ENCODE data around the gene DDOST. TPM values are rescaled to one million over a fixed set of nuclear protein-coding genes. Genes with fewer than 3 reads are reported as not detected.

Gene DDOST
- polyA plus RNA-seq, 2 of the 4 experiments (the other 2 are of a cell fraction): 158 to 231 TPM

DNA sequence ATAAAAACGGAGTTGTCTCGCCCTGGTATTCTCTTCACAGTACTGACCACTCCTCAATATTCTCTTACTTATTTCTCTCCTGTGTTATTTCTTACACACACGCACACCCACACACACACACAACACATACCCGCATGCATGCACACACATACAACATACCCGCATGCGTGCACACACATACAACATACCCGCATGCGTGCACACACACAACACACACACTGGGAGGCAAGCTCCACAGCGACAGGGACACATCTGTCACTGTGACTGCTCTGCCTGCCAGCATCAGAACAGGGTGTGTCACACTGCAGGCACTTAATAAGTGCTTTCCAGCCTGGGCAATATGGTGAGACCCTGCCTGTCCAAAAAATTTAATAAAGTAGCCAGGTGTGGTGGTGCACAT is 20.8 kb upstream of the DDOST start:
- Histone ChIP-seq H3K27ac (no peak overlapping the region), H3K4me3 (no peak overlapping the region), H3K4me2 (no peak overlapping the region), H3K9me3 (no peaks in the 10 kb centered on the region), H3K4me1 (no peaks in the 10 kb centered on the region)
- DNase-seq (ENCODE audit: low read depth in 1 of 2, low spot score in 1 of 2) (no peak), FAIRE-seq (no peak), ATAC-seq (no peak)
- WGBS (ENCODE audit: missing lambda C conversion rate): 85% methylated on average over 9 of the region's 9 CpGs
- TF ChIP-seq SREBF2 (IDR thresholded peaks at IDR 0.05) (no peak), KDM1A (IDR thresholded peaks at IDR 0.05; ENCODE audit: low read depth) (no peak), ZSCAN20 (CRISPR knock-in tag; IDR thresholded peaks at IDR 0.05) (no peak), ELK1 (IDR thresholded peaks at IDR 0.05; ENCODE audit: low read depth, low read length) (no peak), HES2 (IDR thresholded peaks at IDR 0.05) (no peak), MAX (IDR thresholded peaks at IDR 0.05) (no peak), JUN (IDR thresholded peaks at IDR 0.05) (no peak), POLR2AphosphoS2 (conservative IDR thresholded peaks at IDR 0.05; ENCODE audit: low read length) (no peak), ZNF302 (CRISPR knock-in tag; IDR thresholded peaks at IDR 0.05) (no peak), RAD21 (conservative IDR thresholded peaks at IDR 0.05 in 1 of 2, IDR thresholded peaks at IDR 0.05 in 1 of 2) (no peak), CEBPB (IDR thresholded peaks at IDR 0.05) (no peak), EP300 (IDR thresholded peaks at IDR 0.05) (no peak), CHD2 (IDR thresholded peaks at IDR 0.05; ENCODE audit: low read length, partially characterized antibody) (no peak), ZC3H11A (IDR thresholded peaks at IDR 0.05) (no peak), TFCP2L1 (CRISPR knock-in tag; IDR thresholded peaks at IDR 0.05) (no peak), BHLHE40 (IDR thresholded peaks at IDR 0.05; ENCODE audit: low read depth, low read length) (no peak), CHD4 (IDR thresholded peaks at IDR 0.05; ENCODE audit: borderline replicate concordance) (no peak), POLR2A (IDR thresholded peaks at IDR 0.05; ENCODE audit: low read length) (no peak)
- POLR2A ChIA-PET: no interaction called here
- CTCF ChIA-PET: interaction anchor here (1.3 to 1.9 kb wide), 2 partner anchors 10 to 15 kb away, joined by 3 to 5 read pairs; no protein-coding TSS in a partner anchor

- no peaks in the 10 kb centered on the region for H3K9me3 ChIP-seq
- H3K4me2 ChIP-seq: no peak overlapping the region
- 73% methylated on average over 5 of the region's 5 CpGs for WGBS (ENCODE audit: missing lambda C conversion rate)
- no peaks in the 10 kb centered on the region for H3K4me1 ChIP-seq
- CTCF ChIA-PET: interaction anchor here (0.6 to 1.9 kb wide), 2 partner anchors 12 to 936 kb away, joined by 3 to 5 read pairs; no protein-coding TSS in a partner anchor
- POLR2A ChIA-PET: no interaction called here
- H3K27ac ChIP-seq: no peak overlapping the region
- TF ChIP-seq NPAS2 (CRISPR knock-in tag; IDR thresholded peaks at IDR 0.05; ENCODE audit: borderline replicate concordance) (no peak), KDM5A (IDR thresholded peaks at IDR 0.05) (no peak), KDM1A (IDR thresholded peaks at IDR 0.05; ENCODE audit: low read depth) (no peak), EHF (CRISPR knock-in tag; IDR thresholded peaks at IDR 0.05) (no peak), CHD4 (IDR thresholded peaks at IDR 0.05; ENCODE audit: borderline replicate concordance) (no peak), HOXB13 (CRISPR knock-in tag; IDR thresholded peaks at IDR 0.05; ENCODE audit: low read depth) (no peak), HEYL (CRISPR knock-in tag; IDR thresholded peaks at IDR 0.05) (no peak), RAD21 (conservative IDR thresholded peaks at IDR 0.05 in 1 of 2, IDR thresholded peaks at IDR 0.05 in 1 of 2) (no peak), RFX5 (IDR thresholded peaks at IDR 0.05) (no peak), USF2 (IDR thresholded peaks at IDR 0.05) (no peak), MAZ (IDR thresholded peaks at IDR 0.05; ENCODE audit: borderline replicate concordance, low read depth, low read length) (no peak)
- no peak for ATAC-seq
- FAIRE-seq: no peak
- no peak for DNase-seq (ENCODE audit: low read depth in 1 of 2, low spot score in 1 of 2)
- no peak overlapping the region for H3K4me3 ChIP-seq
These were observed 19.1 kb upstream of the DDOST start for GRCh38 chr1:20680269-20680668.

Measured in A549 (cell line).